GM18507 (cell line): ENCODE results near the gene PDLIM3.
"Not testable (repeated sequence)": the region's sequence is repeated elsewhere in the genome, so short reads cannot be mapped to it uniquely, and the experiment has no call there.

Experiments used
- DNase-seq: peaks from one replicate; pipeline ENCODE4 v3.0.0; 2011; ENCODE audit warnings: low read depth; ENCODE audit not compliant: insufficient read length; ENCODE audit errors: extremely low spot score
- FAIRE-seq: peaks from 2 replicates; lab custom pipeline; 2011; peaks lifted over from hg19 to GRCh38; lab: Jason Lieb, UNC

Gene PDLIM3

GRCh38 chr4:185559251-185559914 lies 24.1 kb upstream of the PDLIM3 start:
- FAIRE-seq, DNase-seq: not testable (repeated sequence)

GRCh38 chr4:185554365-185555126 lies 19.2 kb upstream of the PDLIM3 start:
- no peak for FAIRE-seq
- no peak for DNase-seq

- DNase-seq: no peak
- FAIRE-seq: no peak
Measured at GRCh38 chr4:185552254-185552653, 16.9 kb upstream of the PDLIM3 start.

DNA sequence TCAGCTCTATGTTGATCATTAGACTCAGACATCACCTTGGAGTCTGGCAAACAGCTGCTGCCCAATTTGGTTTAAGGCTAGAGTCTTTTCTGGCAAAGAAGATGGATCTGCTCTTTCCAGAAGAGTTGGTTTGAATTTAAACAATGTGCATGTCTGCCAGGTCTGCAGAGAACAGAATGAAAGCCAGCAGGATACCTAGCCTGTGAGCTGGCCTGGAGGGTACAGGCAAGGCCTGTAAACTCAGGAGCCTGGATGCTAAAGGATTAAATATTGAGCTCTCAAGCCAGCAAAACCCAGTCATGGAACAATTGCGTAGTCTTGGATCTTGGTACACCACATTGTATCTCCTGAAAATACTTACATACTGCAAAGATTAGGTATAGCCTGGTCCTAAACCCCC lies 15.6 kb upstream of the PDLIM3 start:
- DNase-seq (no peak), FAIRE-seq (no peak)

GRCh38 chr4:185549095-185549639 lies 13.9 kb upstream of the PDLIM3 start:
- DNase-seq (no peak), FAIRE-seq (no peak)

GRCh38 chr4:185548587-185548986 lies 13.3 kb upstream of the PDLIM3 start:
- FAIRE-seq (no peak), DNase-seq (no peak)

GRCh38 chr4:185546335-185546734 lies 11.0 kb upstream of the PDLIM3 start:
- no peak for FAIRE-seq
- DNase-seq: no peak

DNA sequence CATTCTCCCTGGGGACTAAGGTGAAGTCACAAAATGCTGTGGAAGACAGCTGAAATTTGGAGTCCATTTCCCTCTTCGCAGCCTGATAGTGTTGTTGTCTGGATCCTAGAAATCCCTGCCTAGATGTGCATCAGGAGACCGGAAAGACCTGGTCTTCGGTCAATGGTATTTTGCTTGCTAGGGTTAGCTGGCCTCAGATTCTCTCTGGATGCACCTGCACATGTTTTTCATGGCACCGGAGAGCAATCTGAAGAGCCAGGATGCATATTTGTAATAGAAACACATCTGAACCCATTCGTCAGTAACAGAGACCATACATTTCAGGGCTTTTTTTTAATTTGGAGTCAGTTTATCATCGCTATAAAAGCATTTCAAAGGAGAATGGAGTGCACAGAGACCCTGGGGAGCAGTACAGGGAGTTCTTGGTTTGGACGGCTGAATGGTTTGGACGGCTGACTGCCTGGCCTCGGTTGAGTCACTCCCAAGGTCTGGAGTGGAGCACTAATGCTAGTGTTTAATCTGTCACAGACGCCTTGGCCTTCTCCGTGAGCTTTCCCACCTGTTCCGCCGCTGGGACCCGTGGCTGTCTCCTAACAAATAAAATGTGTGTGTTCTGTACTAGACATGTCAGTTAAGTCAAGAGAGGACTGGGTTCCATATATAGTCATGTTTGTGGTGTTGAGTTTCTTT lies 7.5 kb upstream of the PDLIM3 start:
- no peak for FAIRE-seq
- DNase-seq: no peak

- FAIRE-seq (no peak), DNase-seq (no peak)
Measured at GRCh38 chr4:185541251-185541727, 6.0 kb upstream of the PDLIM3 start.

DNA sequence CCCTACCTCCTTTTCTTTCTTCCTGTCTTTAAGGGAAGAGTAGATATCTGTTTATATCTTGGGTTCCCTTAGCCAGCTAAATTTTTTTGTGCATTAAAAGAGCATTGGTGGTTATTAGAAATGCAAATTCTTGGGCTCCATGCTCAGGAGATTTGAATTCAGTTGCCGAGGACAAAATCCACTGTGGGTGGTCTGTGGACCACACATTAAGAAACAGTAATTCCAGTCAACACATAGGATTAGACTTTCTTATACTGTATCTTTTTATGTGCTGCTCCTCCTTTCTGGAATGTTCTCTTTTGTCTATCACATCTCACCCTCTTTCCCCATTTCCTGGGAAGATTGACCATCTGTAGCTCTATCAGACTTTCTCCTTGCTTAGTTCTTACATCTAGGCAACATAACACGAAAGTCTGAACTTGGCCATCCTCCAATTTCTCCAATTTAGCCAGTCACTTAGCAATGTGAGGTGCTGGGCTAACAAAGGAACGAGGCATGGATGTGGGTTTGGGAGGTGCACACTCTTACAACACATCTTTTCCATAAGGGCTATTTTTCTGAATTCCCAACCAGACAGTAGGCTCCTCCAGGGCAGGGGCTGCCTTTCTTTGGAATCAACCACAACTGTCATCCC lies 5.3 kb upstream of the PDLIM3 start:
- FAIRE-seq: no peak
- no peak for DNase-seq

GRCh38 chr4:185540040-185540439 lies 4.7 kb upstream of the PDLIM3 start:
- FAIRE-seq: no peak

GRCh38 chr4:185538806-185539205 lies 3.5 kb upstream of the PDLIM3 start:
- FAIRE-seq (no peak), DNase-seq (no peak)

More at GRCh38 chr4:185540040-185540439, 4.7 kb upstream of the PDLIM3 start:
- no peak for DNase-seq

GRCh38 chr4:185536411-185536709 lies 1.1 kb upstream of the PDLIM3 start:
- FAIRE-seq: no peak

DNA sequence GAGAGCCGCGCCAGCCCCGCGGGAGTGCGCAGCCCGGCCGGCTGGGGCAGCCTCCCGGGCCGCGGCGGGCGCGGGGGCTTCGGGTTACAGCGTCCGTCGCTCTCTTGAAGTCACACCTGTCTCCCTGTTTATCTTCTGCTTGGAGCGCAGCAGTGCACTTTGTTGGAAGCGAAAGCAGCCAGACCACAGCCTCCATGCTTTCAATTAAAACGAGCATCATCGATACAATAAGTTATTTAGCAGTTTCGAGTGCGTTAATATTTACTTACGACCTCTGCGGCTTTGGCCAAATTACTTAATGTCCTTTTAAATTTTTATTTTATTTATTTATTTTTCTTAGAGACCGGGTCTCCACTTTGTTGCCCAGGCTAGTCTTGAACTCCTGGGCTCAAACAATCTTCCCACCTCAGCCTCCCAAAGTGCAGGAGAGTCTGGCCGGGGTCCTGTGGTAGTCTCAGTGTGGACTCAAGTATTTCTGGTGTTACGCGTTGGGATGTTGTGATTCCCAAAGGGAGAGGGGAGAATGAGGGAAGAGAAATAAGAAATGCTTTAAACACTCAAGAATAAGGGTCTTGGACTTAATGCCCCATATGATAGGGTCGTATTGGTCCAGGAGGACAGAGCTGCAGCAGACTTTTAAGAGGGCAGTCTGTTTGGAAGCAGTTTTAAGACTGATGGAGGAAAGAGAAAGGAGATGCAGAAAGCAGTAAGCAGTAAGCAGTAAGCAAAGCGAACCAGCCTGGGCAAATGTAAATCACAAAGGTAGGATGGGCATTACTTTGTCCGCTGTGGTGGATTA lies 504 bp upstream of the PDLIM3 start:
- FAIRE-seq: no peak
- no peak for DNase-seq

More at GRCh38 chr4:185536411-185536709, 1.1 kb upstream of the PDLIM3 start:
- no peak for DNase-seq

DNA sequence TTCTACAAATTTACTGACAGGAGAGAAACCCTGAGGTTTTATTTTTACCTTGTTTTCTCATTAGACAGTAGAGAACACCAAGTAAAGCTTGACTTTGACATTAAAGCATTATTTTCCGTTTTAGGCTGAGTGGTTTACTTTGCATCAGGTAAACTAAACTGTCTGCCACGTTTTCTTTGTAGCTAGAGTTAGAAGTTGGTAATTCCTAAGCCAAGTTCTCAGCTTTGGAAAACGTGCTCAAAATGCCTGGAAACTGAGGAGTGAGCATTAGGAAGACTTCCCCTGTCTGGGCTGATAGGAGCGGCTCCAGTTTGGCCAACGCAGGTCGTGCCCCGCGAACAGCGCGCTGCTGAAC lies 819 bp downstream of the PDLIM3 start:
- FAIRE-seq (no peak), DNase-seq (no peak)

DNA sequence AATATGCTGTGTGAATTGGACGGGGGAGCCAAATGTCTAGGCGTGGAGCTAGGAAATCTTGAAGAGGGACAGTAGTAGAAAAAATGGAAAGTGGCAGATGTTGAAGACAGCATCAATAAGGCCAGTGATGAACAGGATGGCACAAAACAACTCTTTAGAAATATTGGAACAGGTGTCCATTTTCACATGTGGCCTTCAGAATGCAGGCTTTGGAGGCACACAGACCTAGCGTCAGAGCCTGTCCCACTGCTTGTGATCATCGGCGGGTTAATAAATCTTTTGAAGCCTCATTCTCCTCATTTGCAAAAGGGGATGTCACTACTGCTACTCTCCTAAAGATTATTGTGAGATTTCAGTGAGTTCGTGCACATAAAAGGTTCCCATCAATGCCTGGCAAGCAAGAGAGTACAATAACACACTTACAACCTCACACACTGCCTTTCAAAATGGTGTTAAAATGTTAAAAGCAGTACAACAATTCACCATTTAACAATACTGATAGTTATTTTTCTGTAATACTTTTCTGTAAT lies 2.4 kb downstream of the PDLIM3 start:
- DNase-seq (no peak), FAIRE-seq (no peak)

DNA sequence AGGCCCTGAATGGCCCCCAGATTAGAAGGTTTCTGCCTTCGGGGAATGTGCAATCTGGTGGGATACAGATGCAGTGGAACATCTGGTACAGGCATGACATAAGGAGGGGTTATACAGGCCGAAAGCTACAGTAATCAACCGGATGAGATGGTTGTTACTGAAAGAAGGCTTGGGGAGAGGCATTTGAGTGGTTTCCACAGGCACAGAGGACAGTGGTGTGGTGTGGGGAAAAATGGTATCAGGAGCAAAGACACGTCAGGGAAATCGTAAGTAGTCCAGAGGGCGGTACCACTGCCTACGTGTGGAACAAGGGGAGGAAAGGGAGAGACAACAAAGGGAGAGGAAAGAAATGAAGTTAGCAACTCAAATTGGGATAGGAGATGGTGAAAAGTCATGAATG lies 3.0 kb downstream of the PDLIM3 start:
- no peak for DNase-seq
- no peak for FAIRE-seq

GRCh38 chr4:185531654-185532053 lies 3.7 kb downstream of the PDLIM3 start:
- not testable (repeated sequence) for DNase-seq, FAIRE-seq

DNA sequence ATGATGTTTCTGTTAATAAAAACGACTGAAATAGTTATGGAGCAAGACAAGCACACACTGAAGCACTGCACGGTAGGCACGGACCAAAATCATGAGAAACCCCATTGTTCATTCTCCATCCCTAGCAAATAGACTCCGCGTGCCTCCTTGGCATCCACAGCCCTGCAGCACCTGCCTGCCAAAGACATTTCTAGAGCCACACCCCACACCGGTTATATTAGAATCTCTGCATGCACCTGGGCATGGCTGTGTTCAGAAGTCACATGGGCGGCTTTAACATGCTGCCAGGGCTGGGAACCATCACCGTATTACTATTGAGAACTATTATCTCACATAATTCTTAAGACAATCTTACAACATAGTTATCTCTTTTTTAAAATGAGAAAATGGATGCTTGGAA lies 5.9 kb downstream of the PDLIM3 start:
- no peak for FAIRE-seq

More for the DNA sequence above, 5.9 kb downstream of the PDLIM3 start:
- DNase-seq: no peak
